Fibroblast of mammary gland (primary cell): ENCODE results near the gene UACA.

Experiments used
- DNase-seq: peaks from one replicate; pipeline ENCODE4 v3.0.0-alpha.2; 2010; ENCODE audit warnings: low read depth
- H3K4me3 ChIP-seq: 2 replicates; pipeline ENCODE4 v1.5.1; 2011; ENCODE audit warnings: low read depth, mild to moderate bottlenecking, low read length, moderate library complexity; ENCODE audit not compliant: control insufficient read depth
- TF ChIP-seq, protein P1 (sequence below): conservative IDR thresholded peaks from 2 replicates; pipeline ENCODE4 v1.5.1; 2011; ENCODE audit warnings: low read depth, low read length, inconsistent platforms; ENCODE audit not compliant: control insufficient read depth, insufficient read depth

UACA gene

DNA sequence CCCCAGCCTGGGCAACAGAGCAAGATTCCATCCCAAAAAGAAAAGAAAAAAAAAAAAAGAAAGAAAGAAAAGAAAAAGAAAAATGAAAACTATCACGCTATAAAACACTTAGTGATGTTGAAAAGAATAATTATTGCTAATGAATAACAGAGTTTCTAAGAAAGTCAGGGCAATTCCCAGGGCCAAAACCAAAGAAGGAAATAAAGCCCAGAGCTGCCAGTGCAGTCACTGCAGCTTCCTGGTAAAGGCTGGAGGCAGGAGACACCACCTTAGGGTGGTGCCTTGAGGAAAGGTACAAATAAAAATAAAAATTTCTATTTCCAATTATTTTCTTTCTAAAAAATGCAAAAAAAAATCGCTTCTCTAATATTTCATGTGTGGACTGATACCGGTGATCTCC lies 19.7 kb upstream of the UACA start:
- TF ChIP-seq, protein P1, sequence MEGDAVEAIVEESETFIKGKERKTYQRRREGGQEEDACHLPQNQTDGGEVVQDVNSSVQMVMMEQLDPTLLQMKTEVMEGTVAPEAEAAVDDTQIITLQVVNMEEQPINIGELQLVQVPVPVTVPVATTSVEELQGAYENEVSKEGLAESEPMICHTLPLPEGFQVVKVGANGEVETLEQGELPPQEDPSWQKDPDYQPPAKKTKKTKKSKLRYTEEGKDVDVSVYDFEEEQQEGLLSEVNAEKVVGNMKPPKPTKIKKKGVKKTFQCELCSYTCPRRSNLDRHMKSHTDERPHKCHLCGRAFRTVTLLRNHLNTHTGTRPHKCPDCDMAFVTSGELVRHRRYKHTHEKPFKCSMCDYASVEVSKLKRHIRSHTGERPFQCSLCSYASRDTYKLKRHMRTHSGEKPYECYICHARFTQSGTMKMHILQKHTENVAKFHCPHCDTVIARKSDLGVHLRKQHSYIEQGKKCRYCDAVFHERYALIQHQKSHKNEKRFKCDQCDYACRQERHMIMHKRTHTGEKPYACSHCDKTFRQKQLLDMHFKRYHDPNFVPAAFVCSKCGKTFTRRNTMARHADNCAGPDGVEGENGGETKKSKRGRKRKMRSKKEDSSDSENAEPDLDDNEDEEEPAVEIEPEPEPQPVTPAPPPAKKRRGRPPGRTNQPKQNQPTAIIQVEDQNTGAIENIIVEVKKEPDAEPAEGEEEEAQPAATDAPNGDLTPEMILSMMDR = no peak
- no peak for DNase-seq
- no peak overlapping the region for H3K4me3 ChIP-seq

DNA sequence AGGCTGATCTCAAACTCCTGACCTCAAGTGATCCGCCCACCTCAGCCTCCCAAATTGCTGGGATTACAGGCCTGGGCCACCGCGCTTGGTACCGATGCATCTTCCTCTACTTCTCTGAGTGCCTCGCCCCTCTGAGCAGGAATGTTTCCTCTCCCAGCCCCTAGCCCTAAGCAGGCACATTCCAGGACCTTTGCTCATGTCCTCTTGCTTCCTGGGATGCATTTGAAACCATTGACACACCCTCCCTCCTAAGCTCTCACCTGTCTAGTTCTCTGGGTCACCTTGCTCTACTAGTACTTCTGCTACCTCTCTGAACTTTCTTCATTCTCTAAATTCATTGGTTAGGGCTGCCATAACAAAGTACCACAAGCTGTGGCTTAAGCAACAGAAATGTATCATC lies 17.9 kb upstream of the UACA start:
- DNase-seq = no peak
- TF ChIP-seq, protein P1 = no peak
- no peak overlapping the region for H3K4me3 ChIP-seq

- no peak overlapping the region for H3K4me3 ChIP-seq
- TF ChIP-seq, protein P1 = no peak
- DNase-seq = peak; percentile 64
These were observed 15.1 kb upstream of the UACA start for GRCh38 chr15:70778258-70779076.

- TF ChIP-seq, protein P1 = no peak
- no peak overlapping the region for H3K4me3 ChIP-seq
- DNase-seq = peak; percentile 39
These were observed 14.0 kb upstream of the UACA start for GRCh38 chr15:70777170-70777926.

- TF ChIP-seq, protein P1 = no peak
- DNase-seq = peak; percentile 91
These were observed 11.8 kb upstream of the UACA start for GRCh38 chr15:70775160-70775559.

DNA sequence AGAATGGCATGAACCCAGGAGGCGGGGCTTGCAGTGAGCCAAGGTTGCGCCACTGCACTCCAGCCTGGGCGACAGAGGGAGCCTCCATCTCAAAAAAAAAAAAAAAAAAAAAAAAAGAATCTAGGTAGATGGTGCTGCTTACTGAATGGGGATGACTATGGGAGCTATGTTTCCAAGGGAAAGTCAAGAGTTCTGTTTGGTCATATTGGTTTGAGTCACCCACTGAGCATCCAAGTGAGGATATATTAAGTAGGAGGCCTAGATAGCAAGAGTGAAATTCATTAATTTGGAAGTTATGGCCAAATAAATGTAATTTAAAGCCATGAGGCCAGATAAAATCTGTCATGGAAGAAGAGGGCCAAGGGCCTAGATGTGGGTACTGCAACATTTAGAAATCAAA lies 9.0 kb upstream of the UACA start:
- no peak overlapping the region for H3K4me3 ChIP-seq
- TF ChIP-seq, protein P1 = no peak
- peak; percentile 49 for DNase-seq

More at GRCh38 chr15:70775160-70775559, 11.8 kb upstream of the UACA start:
- H3K4me3 ChIP-seq = no peak overlapping the region
